ENCODE data around the gene HSPA12A. TPM values are rescaled to one million over a fixed set of nuclear protein-coding genes. Genes with fewer than 3 reads are reported as not detected.

The HSPA12A gene
- total and polyA plus RNA-seq, 9 of the 15 experiments (the other 6 are each of a cell fraction or from before 2014, with no cell fraction given) = 0.01 to 0.18 (median 0.04) TPM; not detected in 4

- H3K4me3 ChIP-seq = no peak overlapping the region
- H3K36me3 ChIP-seq (ENCODE audit: control insufficient read depth, insufficient read depth, low read length) = no peaks in the 10 kb centered on the region
- DNase-seq (ENCODE audit: extremely low read depth in 1 of 4, low spot score in 3 of 4) (no peak), ATAC-seq (no peak), FAIRE-seq (no peak)
- no peaks in the 10 kb centered on the region; a peak in 1 of 5 replicates for H3K4me1 ChIP-seq (replicated peaks in 1 of 2; ENCODE audit: control insufficient read depth in 2 of 2, insufficient read depth in 2 of 2, low read length in 2 of 2)
- CTCF ChIA-PET (ENCODE audit: low intra/inter-chr PET ratio) = no interaction called here
- intact Hi-C loops (cut with micrococcal nuclease) (no loop called here), in situ Hi-C loops (cut with MboI) (no loop called here)
- H3K27ac ChIP-seq (ENCODE audit: extremely low read depth, low read depth, low read length) = no peak overlapping the region
- H4K20me1 ChIP-seq (replicated peaks; ENCODE audit: control insufficient read depth, insufficient read depth, low read length) = no peaks in the 10 kb centered on the region
- no peak overlapping the region for H3K9ac ChIP-seq (ENCODE audit: insufficient read depth in 1 of 2, low read depth in 2 of 2, low read length in 2 of 2)
- H3K9me3 ChIP-seq (replicated peaks; ENCODE audit: control insufficient read depth, insufficient read depth, low read depth, low read length) = no peaks in the 10 kb centered on the region
- no peaks in the 10 kb centered on the region for H3K79me2 ChIP-seq (ENCODE audit: control insufficient read depth, insufficient read depth, low read length)
- POLR2A ChIA-PET = interaction anchor here (0.7 kb wide), 1 partner anchor 282 kb away, joined by 4 read pairs; no protein-coding TSS in a partner anchor
- no peaks in the 10 kb centered on the region for H3K9me1 ChIP-seq (ENCODE audit: control insufficient read depth, insufficient read depth, low read length)
- 0% methylated on average over 4 of the region's 4 CpGs for WGBS (ENCODE audit: insufficient coverage, low coverage, missing lambda C conversion rate)
- no peak overlapping the region for H3K4me2 ChIP-seq (ENCODE audit: insufficient read depth, low read length)
- H2AFZ ChIP-seq (ENCODE audit: low read depth, low read length) = no peak overlapping the region
- H3K27me3 ChIP-seq (ENCODE audit: control insufficient read depth in 2 of 2, insufficient read depth in 2 of 2, low read length in 2 of 2) = peaks cover 0 to 23% of the 10 kb centered on the region in 2 experiments; a peak in 3 of 5 replicates
- BruUV-seq (replicated peaks) = no TSS peak
- TF ChIP-seq RB1 (IDR thresholded peaks at IDR 0.05; ENCODE audit: low read depth) = no peak
- TF ChIP-seq NFIC (IDR thresholded peaks at IDR 0.05) = no peak
- no peak for TF ChIP-seq HDAC2 (IDR thresholded peaks at IDR 0.05)
- no peak for TF ChIP-seq MAFG (tag; conservative IDR thresholded peaks at IDR 0.05)
- TF ChIP-seq CBFA2T2 (conservative IDR thresholded peaks at IDR 0.05) = no peak
- TF ChIP-seq EZH2 (IDR thresholded peaks at IDR 0.05; ENCODE audit: borderline replicate concordance, low read depth, low read length) = no peak
- no peak for TF ChIP-seq NR1H2 (CRISPR knock-in tag; IDR thresholded peaks at IDR 0.05)
- TF ChIP-seq LEF1 (IDR thresholded peaks at IDR 0.05) = no peak
- no peak for TF ChIP-seq VEZF1 (CRISPR knock-in tag; IDR thresholded peaks at IDR 0.05)
- no peak for TF ChIP-seq REST (IDR thresholded peaks at IDR 0.05; ENCODE audit: borderline replicate concordance)
- no peak for TF ChIP-seq REST (CRISPR knock-in tag; IDR thresholded peaks at IDR 0.05; ENCODE audit: low read depth)
- no peak for TF ChIP-seq KDM5B (IDR thresholded peaks at IDR 0.05; ENCODE audit: insufficient replicate concordance, low read depth, low read length)
- TF ChIP-seq MYC (IDR thresholded peaks at IDR 0.05; ENCODE audit: low read depth, low read length) = no peak
- TF ChIP-seq MYC (CRISPR knock-in tag; IDR thresholded peaks at IDR 0.05; ENCODE audit: borderline replicate concordance, low read depth) = no peak
Observed at GRCh38 chr10:116768786-116769185, 26.4 kb upstream of the HSPA12A start.

All from K562 (cell line).